ENCODE results near the gene HOXA3. TPM values are rescaled to one million over a fixed set of nuclear protein-coding genes. Genes with fewer than 3 reads are reported as not detected.

HOXA3 gene
- total RNA-seq, 1 experiment from 2014 or later = 4.5 TPM

GRCh38 chr7:27106901-27107240 lies 45.5 kb downstream of the HOXA3 start:
- H3F3A ChIP-seq (ENCODE audit: low read length, unreplicated experiment) = no peaks in the 10 kb centered on the region
- no peaks in the 10 kb centered on the region for H3K36me3 ChIP-seq (ENCODE audit: low read depth, low read length)
- no peaks in the 10 kb centered on the region for H3K27me3 ChIP-seq (ENCODE audit: low read length)
- TF ChIP-seq EZH2phosphoT487 (IDR thresholded peaks at IDR 0.05; ENCODE audit: borderline replicate concordance, low read length) (no peak), CTCF (conservative IDR thresholded peaks at IDR 0.05; ENCODE audit: low read depth, low read length) (no peak), EZH2 (IDR thresholded peaks at IDR 0.05; ENCODE audit: low read length, unreplicated experiment) (no peak)
- H3K4me3 ChIP-seq (ENCODE audit: low read length) = no peak overlapping the region
- H4K20me1 ChIP-seq (ENCODE audit: low read length) = no peaks in the 10 kb centered on the region
- H3K9me3 ChIP-seq (ENCODE audit: low read length) = no peaks in the 10 kb centered on the region
- H3K9me2 ChIP-seq (replicated peaks; ENCODE audit: low read length) = no peaks in the 10 kb centered on the region
- H3K4me2 ChIP-seq (ENCODE audit: low read length) = no peak overlapping the region
- H3K9ac ChIP-seq (ENCODE audit: low read length) = no peak overlapping the region
- DNase-seq = no peak
- no peak overlapping the region for H3K27ac ChIP-seq (ENCODE audit: low read length)
- H3K4me1 ChIP-seq (ENCODE audit: insufficient read depth, low read length) = peaks cover 28% of the 10 kb centered on the region
- POLR2A ChIA-PET (ENCODE audit: unreplicated experiment) = no interaction called here
- H3K79me2 ChIP-seq (ENCODE audit: low read length) = peaks cover 24% of the 10 kb centered on the region
- no peak for ATAC-seq
- no TSS peak for BruUV-seq (replicated peaks)
- CTCF ChIA-PET = no interaction called here
- intact Hi-C loops (cut with micrococcal nuclease) = no loop called here
- no peak overlapping the region for H2AFZ ChIP-seq (ENCODE audit: low read length)

GRCh38 chr7:27106181-27106900 lies 46.0 kb downstream of the HOXA3 start:
- Histone ChIP-seq H2AFZ (ENCODE audit: low read length) (no peak overlapping the region), H3K9me2 (replicated peaks; ENCODE audit: low read length) (no peaks in the 10 kb centered on the region), H3K9me3 (ENCODE audit: low read length) (no peaks in the 10 kb centered on the region), H3F3A (ENCODE audit: low read length, unreplicated experiment) (no peaks in the 10 kb centered on the region), H3K4me3 (ENCODE audit: low read length) (no peak overlapping the region), H3K36me3 (ENCODE audit: low read depth, low read length) (no peaks in the 10 kb centered on the region), H4K20me1 (ENCODE audit: low read length) (no peaks in the 10 kb centered on the region), H3K27me3 (ENCODE audit: low read length) (no peaks in the 10 kb centered on the region), H3K27ac (ENCODE audit: low read length) (no peak overlapping the region), H3K4me2 (ENCODE audit: low read length) (no peak overlapping the region), H3K9ac (ENCODE audit: low read length) (no peak overlapping the region), H3K79me2 (ENCODE audit: low read length) (peaks cover 19% of the 10 kb centered on the region), H3K4me1 (ENCODE audit: insufficient read depth, low read length) (peaks cover 22% of the 10 kb centered on the region)
- no TSS peak for BruUV-seq (replicated peaks)
- no peak for ATAC-seq
- TF ChIP-seq CTCF (conservative IDR thresholded peaks at IDR 0.05; ENCODE audit: low read depth, low read length) (no peak), EZH2phosphoT487 (IDR thresholded peaks at IDR 0.05; ENCODE audit: borderline replicate concordance, low read length) (no peak), EZH2 (IDR thresholded peaks at IDR 0.05; ENCODE audit: low read length, unreplicated experiment) (no peak)
- ChIA-PET CTCF (no interaction called here), POLR2A (ENCODE audit: unreplicated experiment) (no interaction called here)
- intact Hi-C loops (cut with micrococcal nuclease) = no loop called here
- DNase-seq = no peak

- DNase-seq (no peak), ATAC-seq (no peak)
- H3K4me2 ChIP-seq (ENCODE audit: low read length) = no peak overlapping the region
- no peak overlapping the region for H3K27ac ChIP-seq (ENCODE audit: low read length)
- peaks cover 14% of the 10 kb centered on the region for H3K4me1 ChIP-seq (ENCODE audit: insufficient read depth, low read length)
- BruUV-seq (replicated peaks) = no TSS peak
- H3K9ac ChIP-seq (ENCODE audit: low read length) = no peak overlapping the region
- no peak overlapping the region for H2AFZ ChIP-seq (ENCODE audit: low read length)
- no peaks in the 10 kb centered on the region for H3K9me3 ChIP-seq (ENCODE audit: low read length)
- intact Hi-C loops (cut with micrococcal nuclease) = no loop called here
- no peaks in the 10 kb centered on the region for H3F3A ChIP-seq (ENCODE audit: low read length, unreplicated experiment)
- H3K27me3 ChIP-seq (ENCODE audit: low read length) = no peaks in the 10 kb centered on the region
- CTCF ChIA-PET = no interaction called here
- H4K20me1 ChIP-seq (ENCODE audit: low read length) = no peaks in the 10 kb centered on the region
- no peak for TF ChIP-seq EZH2 (IDR thresholded peaks at IDR 0.05; ENCODE audit: low read length, unreplicated experiment)
- no peak for TF ChIP-seq CTCF (conservative IDR thresholded peaks at IDR 0.05; ENCODE audit: low read depth, low read length)
- TF ChIP-seq EZH2phosphoT487 (IDR thresholded peaks at IDR 0.05; ENCODE audit: borderline replicate concordance, low read length) = no peak
- H3K36me3 ChIP-seq (ENCODE audit: low read depth, low read length) = 0 out of 2 replicates have a peak, but pooled peaks cover 4% of the 10 kb centered on the region
- POLR2A ChIA-PET (ENCODE audit: unreplicated experiment) = no interaction called here
- H3K79me2 ChIP-seq (ENCODE audit: low read length) = peaks cover 13% of the 10 kb centered on the region; the same call in 1 of the 2 replicates
- H3K4me3 ChIP-seq (ENCODE audit: low read length) = no peak overlapping the region
- H3K9me2 ChIP-seq (replicated peaks; ENCODE audit: low read length) = no peaks in the 10 kb centered on the region
These were observed 46.9 kb downstream of the HOXA3 start for GRCh38 chr7:27105301-27106031.

Data from PC-3 (cell line).